ENCODE measurements around the gene CERT1. TPM values are rescaled to one million over a fixed set of nuclear protein-coding genes. Genes with fewer than 3 reads are reported as not detected.
"Not testable (repeated sequence)": the region's sequence is repeated elsewhere in the genome, so short reads cannot be mapped to it uniquely, and the experiment has no call there.

CERT1 gene
- total RNA-seq (2021), result 24.8 and 30.0 TPM in 2 replicates
- percentile 81 among the genes with signal in this experiment for Bru-seq, nascent RNA
- percentile 74 among the genes with signal in this experiment for BruChase-seq, experiment 1, labeled RNA remaining after a 2-hour chase
- BruChase-seq, experiment 2, labeled RNA remaining after a 6-hour chase, result percentile 68 among the genes with signal in this experiment
- long read RNA-seq, full-length matches to known transcripts, result 30 of 36 reads
- long read RNA-seq, partial matches to known transcripts, result 0 of 36 reads
- long read RNA-seq, other reads (novel, unspliced or antisense), result 6 of 36 reads

GRCh38 chr5:75511435-75512382, at the start of gene CERT1, which contains the start of gene POLK:
CERT1 (minus strand) TSS chr5:75511629; CDS start chr5:75511207, 422 bp downstream.
POLK (plus strand) TSS chr5:75511891.
- Histone ChIP-seq H3K4me1 (ENCODE audit: insufficient read depth, low read length, poor library complexity, severe bottlenecking) (peaks cover 6% of the 10 kb centered on the region), H3K27ac (ENCODE audit: low read depth, low read length, poor library complexity, severe bottlenecking) (peak within 1 kb of the TSS; percentile 91), H3K36me3 (ENCODE audit: insufficient read depth, low read length, poor library complexity, severe bottlenecking) (no peaks in the 10 kb centered on the region), H3K9me3 (ENCODE audit: low read depth, low read length, poor library complexity, severe bottlenecking) (no peaks in the 10 kb centered on the region), H3K4me3 (ENCODE audit: low read depth, low read length, poor library complexity, severe bottlenecking) (peak within 1 kb of the TSS; percentile 93), H3K27me3 (replicated peaks; ENCODE audit: insufficient read depth, low read depth, low read length, poor library complexity) (no peaks in the 10 kb centered on the region)
- intact Hi-C loops (cut with micrococcal nuclease; ENCODE audit: unreplicated experiment), result no loop called here
- peak; percentile 100 for DNase-seq (ENCODE audit: low spot score)
- no peak for TF ChIP-seq EZH2 (IDR thresholded peaks at IDR 0.05; ENCODE audit: borderline replicate concordance, low read depth, low read length, poor library complexity, severe bottlenecking)
- TF ChIP-seq, protein P1, sequence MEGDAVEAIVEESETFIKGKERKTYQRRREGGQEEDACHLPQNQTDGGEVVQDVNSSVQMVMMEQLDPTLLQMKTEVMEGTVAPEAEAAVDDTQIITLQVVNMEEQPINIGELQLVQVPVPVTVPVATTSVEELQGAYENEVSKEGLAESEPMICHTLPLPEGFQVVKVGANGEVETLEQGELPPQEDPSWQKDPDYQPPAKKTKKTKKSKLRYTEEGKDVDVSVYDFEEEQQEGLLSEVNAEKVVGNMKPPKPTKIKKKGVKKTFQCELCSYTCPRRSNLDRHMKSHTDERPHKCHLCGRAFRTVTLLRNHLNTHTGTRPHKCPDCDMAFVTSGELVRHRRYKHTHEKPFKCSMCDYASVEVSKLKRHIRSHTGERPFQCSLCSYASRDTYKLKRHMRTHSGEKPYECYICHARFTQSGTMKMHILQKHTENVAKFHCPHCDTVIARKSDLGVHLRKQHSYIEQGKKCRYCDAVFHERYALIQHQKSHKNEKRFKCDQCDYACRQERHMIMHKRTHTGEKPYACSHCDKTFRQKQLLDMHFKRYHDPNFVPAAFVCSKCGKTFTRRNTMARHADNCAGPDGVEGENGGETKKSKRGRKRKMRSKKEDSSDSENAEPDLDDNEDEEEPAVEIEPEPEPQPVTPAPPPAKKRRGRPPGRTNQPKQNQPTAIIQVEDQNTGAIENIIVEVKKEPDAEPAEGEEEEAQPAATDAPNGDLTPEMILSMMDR (conservative IDR thresholded peaks at IDR 0.05; ENCODE audit: low read depth, low read length), result no peak
- no TSS peak for BruUV-seq (replicated peaks)
- ChIA-PET CTCF (no interaction called here), POLR2A (ENCODE audit: low non-redundant PET) (no interaction called here)

DNA sequence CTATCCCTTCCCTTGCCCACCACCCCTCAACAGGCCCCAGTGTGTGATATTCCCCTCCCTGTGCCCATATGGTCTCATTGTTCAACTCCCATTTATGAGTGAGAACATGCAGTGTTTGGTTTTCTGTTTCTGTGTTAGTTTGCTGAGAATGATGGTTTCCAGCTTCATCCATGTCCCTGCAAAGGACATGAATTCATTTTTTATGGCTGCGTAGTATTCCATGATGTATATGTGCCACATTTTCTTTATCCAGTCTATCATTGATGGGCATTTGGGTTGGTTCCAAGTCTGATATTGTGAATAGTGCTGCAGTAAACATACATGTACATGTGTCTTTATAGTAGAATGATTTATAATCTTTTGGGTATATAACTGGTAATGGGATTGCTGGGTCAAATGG, 49.2 kb upstream of the CERT1 start:
- intact Hi-C loops (cut with micrococcal nuclease; ENCODE audit: unreplicated experiment); H3K36me3 ChIP-seq (ENCODE audit: insufficient read depth, low read length, poor library complexity, severe bottlenecking); POLR2A ChIA-PET (ENCODE audit: low non-redundant PET); BruUV-seq (replicated peaks); CTCF ChIA-PET; H3K9me3 ChIP-seq (ENCODE audit: low read depth, low read length, poor library complexity, severe bottlenecking); H3K27ac ChIP-seq (ENCODE audit: low read depth, low read length, poor library complexity, severe bottlenecking); H3K4me1 ChIP-seq (ENCODE audit: insufficient read depth, low read length, poor library complexity, severe bottlenecking); DNase-seq (ENCODE audit: low spot score); H3K27me3 ChIP-seq (replicated peaks; ENCODE audit: insufficient read depth, low read depth, low read length, poor library complexity); H3K4me3 ChIP-seq (ENCODE audit: low read depth, low read length, poor library complexity, severe bottlenecking): not testable (repeated sequence)

GRCh38 chr5:75558981-75559632, 47.7 kb upstream of the CERT1 start:
- TF ChIP-seq EZH2 (IDR thresholded peaks at IDR 0.05; ENCODE audit: borderline replicate concordance, low read depth, low read length, poor library complexity, severe bottlenecking), result no peak
- TF ChIP-seq, protein P1 (conservative IDR thresholded peaks at IDR 0.05; ENCODE audit: low read depth, low read length), result no peak
- Histone ChIP-seq H3K9me3 (ENCODE audit: low read depth, low read length, poor library complexity, severe bottlenecking) (peaks cover 9% of the 10 kb centered on the region), H3K4me3 (ENCODE audit: low read depth, low read length, poor library complexity, severe bottlenecking) (no peak overlapping the region), H3K4me1 (ENCODE audit: insufficient read depth, low read length, poor library complexity, severe bottlenecking) (no peaks in the 10 kb centered on the region), H3K36me3 (ENCODE audit: insufficient read depth, low read length, poor library complexity, severe bottlenecking) (peaks cover 6% of the 10 kb centered on the region), H3K27me3 (replicated peaks; ENCODE audit: insufficient read depth, low read depth, low read length, poor library complexity) (no peaks in the 10 kb centered on the region), H3K27ac (ENCODE audit: low read depth, low read length, poor library complexity, severe bottlenecking) (no peak overlapping the region)
- ChIA-PET CTCF (no interaction called here), POLR2A (ENCODE audit: low non-redundant PET) (no interaction called here)
- intact Hi-C loops (cut with micrococcal nuclease; ENCODE audit: unreplicated experiment), result no loop called here
- no TSS peak for BruUV-seq (replicated peaks)
- no peak for DNase-seq (ENCODE audit: low spot score)
